HepG2 (cell line): ENCODE measurements around the gene OGFR. TPM values are rescaled to one million over a fixed set of nuclear protein-coding genes. Genes with fewer than 3 reads are reported as not detected.

ENCODE experiments used
- ARID2 ChIP-seq: sonication (generic); formaldehyde crosslinking; IDR thresholded peaks from 2 replicates; pipeline ENCODE4 v1.8.1; 2022; ENCODE audit warnings: mild to moderate bottlenecking, missing genetic modification reagents, borderline replicate concordance
- CBX1 ChIP-seq: IDR thresholded peaks from one replicate; pipeline ENCODE4 v1.6.1; 2016; ENCODE audit warnings: antibody characterized with exemption, low read depth
- CENPBD1 ChIP-seq: sonication (generic); formaldehyde crosslinking; IDR thresholded peaks from 2 replicates; pipeline ENCODE4 v1.8.0; 2022; ENCODE audit warnings: missing genetic modification reagents, low read depth, mild to moderate bottlenecking, borderline replicate concordance
- EED ChIP-seq: sonication (generic); formaldehyde crosslinking; IDR thresholded peaks from 2 replicates; pipeline ENCODE4 v1.5.0; 2020; ENCODE audit warnings: mild to moderate bottlenecking, missing genetic modification reagents
- FOXK1 ChIP-seq: sonication (generic); formaldehyde crosslinking; IDR thresholded peaks from 2 replicates; pipeline ENCODE4 v1.4.0; 2020; ENCODE audit warnings: low read depth, missing genetic modification reagents, borderline replicate concordance
- GMEB1 ChIP-seq: sonication (generic); formaldehyde crosslinking; IDR thresholded peaks from 2 replicates; pipeline ENCODE4 v1.5.1; 2020; ENCODE audit warnings: missing genetic modification reagents, mild to moderate bottlenecking, borderline replicate concordance
- IKZF4 ChIP-seq: sonication (generic); formaldehyde crosslinking; IDR thresholded peaks from 2 replicates; pipeline ENCODE4 v1.5.1; 2020; ENCODE audit warnings: borderline replicate concordance, mild to moderate bottlenecking, low read depth, missing genetic modification reagents; ENCODE audit errors: not compliant biosample characterization
- KDM5A ChIP-seq: fragments of 200-600 bp; sonication (generic); IDR thresholded peaks from 2 replicates; pipeline ENCODE4 v1.7.0; 2018; ENCODE audit warnings: antibody characterized with exemption, mild to moderate bottlenecking, low read length, borderline replicate concordance
- NFAT5 ChIP-seq: sonication (generic); formaldehyde crosslinking; IDR thresholded peaks from 2 replicates; pipeline ENCODE4 v1.4.0; 2020; ENCODE audit warnings: missing genetic modification reagents
- POLR2A ChIP-seq, 2 experiments: IDR thresholded peaks; 2 replicates each; pipeline ENCODE4 v1.6.1; 2011; ENCODE audit warnings: low read depth in 2 of 2, low read length in 2 of 2, mild to moderate bottlenecking in 1 of 2, moderate library complexity in 1 of 2; ENCODE audit not compliant: insufficient read depth in 1 of 2
- POLR2G ChIP-seq: fragments of 200-400 bp; formaldehyde crosslinking; IDR thresholded peaks from 2 replicates; pipeline ENCODE4 v1.6.1; 2018; ENCODE audit warnings: mild to moderate bottlenecking, low read depth, low read length, moderate library complexity
- PTBP1 ChIP-seq: fragments of 200-400 bp; formaldehyde crosslinking; IDR thresholded peaks from 2 replicates; pipeline ENCODE4 v1.6.1; 2018; ENCODE audit warnings: low read length, low read depth; ENCODE audit not compliant: poor library complexity, severe bottlenecking
- RBM22 ChIP-seq: fragments of 200-400 bp; formaldehyde crosslinking; optimal IDR thresholded peaks from 2 replicates; pipeline ENCODE3; 2017; ENCODE audit warnings: mild to moderate bottlenecking, low read length, moderate library complexity
- ZBTB38 ChIP-seq: sonication (generic); formaldehyde crosslinking; IDR thresholded peaks from 2 replicates; pipeline ENCODE4 v1.5.1; 2020; ENCODE audit warnings: mild to moderate bottlenecking, missing genetic modification reagents
- ZC3H13 ChIP-seq: sonication (generic); formaldehyde crosslinking; IDR thresholded peaks from 2 replicates; pipeline ENCODE4 v1.8.1; 2023; ENCODE audit warnings: mild to moderate bottlenecking, missing genetic modification reagents, moderate library complexity
- ZNF512 ChIP-seq: sonication (generic); formaldehyde crosslinking; IDR thresholded peaks from 2 replicates; pipeline ENCODE4 v1.4.0; 2020; ENCODE audit warnings: mild to moderate bottlenecking, missing genetic modification reagents
- ZNF768 ChIP-seq: sonication (generic); formaldehyde crosslinking; IDR thresholded peaks from 2 replicates; pipeline ENCODE4 v1.4.0; 2020; ENCODE audit warnings: missing genetic modification reagents
- ZXDC ChIP-seq: sonication (generic); formaldehyde crosslinking; IDR thresholded peaks from 2 replicates; pipeline ENCODE4 v1.5.0; 2020; ENCODE audit warnings: mild to moderate bottlenecking, missing genetic modification reagents
- polyA plus RNA-seq, 8 experiments: library from polyadenylated mRNA; depleted of rRNA in 3 of 8; stranded (reverse) in 7 of 8; unstranded in 1 of 8; fragments of >200 nt; fragmentation: Illumina TruSeq in 4 of 8; extraction: Trizol in 4 of 8; gene quantifications; 2 replicates each; pipeline versions ENCODE4 v1.2.1 to v1.2.3, GENCODE V29; 2011 to 2016; ENCODE audit warnings: low read depth in 4 of 8, missing spikeins in 1 of 8, mixed read lengths in 1 of 8; ENCODE audit not compliant: insufficient read depth in 1 of 8
- total RNA-seq, 5 experiments: library from RNA; depleted of rRNA; stranded (reverse); fragments of >200 nt; fragmentation: Illumina TruSeq; extraction: Trizol; gene quantifications; 2 replicates each; pipeline ENCODE4 v1.2.3, GENCODE V29; 2016; ENCODE audit warnings: low read depth in 1 of 5

The OGFR gene
- total and polyA plus RNA-seq, 2 of the 13 experiments (the other 11 are each of a cell fraction or from before 2014, with no cell fraction given), result 47.7 to 81.8 TPM

- TF ChIP-seq ZNF512 (CRISPR knock-in tag), result 0 out of 2 replicates have a peak, but pooled peaks have one; percentile 4
- no peak for TF ChIP-seq CENPBD1
- peak; percentile 35; the same call in 1 of the 2 replicates for TF ChIP-seq ZNF768
- 0 out of 2 replicates have a peak, but pooled peaks have one; percentile 25 for TF ChIP-seq ZXDC (CRISPR knock-in tag)
- TF ChIP-seq POLR2A (IDR thresholded peaks at IDR 0.05; ENCODE audit: insufficient read depth in 1 of 2, low read depth in 2 of 2, low read length in 2 of 2), result peak in 1 of 2 experiments; percentile 27; a peak in 1 of 4 replicates
- no peak for TF ChIP-seq NFAT5
- 0 out of 2 replicates have a peak, but pooled peaks have one; percentile 6 for TF ChIP-seq GMEB1 (CRISPR knock-in tag)
- TF ChIP-seq RBM22, result peak; percentile 78
- peak; percentile 71 for TF ChIP-seq EED (CRISPR knock-in tag)
- TF ChIP-seq ARID2 (CRISPR knock-in tag), result 0 out of 2 replicates have a peak, but pooled peaks have one; percentile 3
- TF ChIP-seq CBX1, result peak; percentile 17
- TF ChIP-seq FOXK1 (CRISPR knock-in tag), result 0 out of 2 replicates have a peak, but pooled peaks have one; percentile 8
- no peak for TF ChIP-seq KDM5A
- peak; percentile 83; the same call in 1 of the 2 replicates for TF ChIP-seq ZC3H13 (CRISPR knock-in tag)
- no peak; the same call in 1 of the 2 replicates for TF ChIP-seq ZBTB38 (CRISPR knock-in tag)
- TF ChIP-seq PTBP1, result peak; percentile 69
- peak; percentile 37 for TF ChIP-seq IKZF4 (CRISPR knock-in tag)
- TF ChIP-seq POLR2G, result peak; percentile 31; the same call in 1 of the 2 replicates
These were observed 10.1 kb downstream of the OGFR start (continued) for GRCh38 chr20:62814709-62815065.
